Activated CD4-positive, alpha-beta memory T cell treated with anti-CD3 and anti-CD28 coated beads for 36 hours (primary cell): ENCODE data around the gene DPT. TPM values are rescaled to one million over a fixed set of nuclear protein-coding genes. Genes with fewer than 3 reads are reported as not detected.

ENCODE experiments used
- CTCF ChIA-PET: fragments of 350-600 bp; sonication (Branson Sonifier 250); formaldehyde crosslinking; loops from one replicate; lab custom pipeline; 2021; ENCODE audit warnings: antibody characterized with exemption, inconsistent platforms; lab: Charles Lee
- POLR2A ChIA-PET: fragments of 350-600 bp; sonication (Branson Sonifier 250); formaldehyde crosslinking; loops from one replicate; lab custom pipeline; 2021; ENCODE audit warnings: antibody characterized with exemption; lab: Charles Lee
- DNase-seq: peaks from one replicate; pipeline ENCODE4 v3.0.0-alpha.2; 2020
- H3K27ac Mint-ChIP-seq: one replicate; pipeline ENCODE4 v1.8.0; 2021; ENCODE audit warnings: mixed read lengths
- H3K27me3 Mint-ChIP-seq: one replicate; pipeline ENCODE4 v1.8.0; 2021; ENCODE audit warnings: mixed read lengths
- H3K36me3 Mint-ChIP-seq: one replicate; pipeline ENCODE4 v1.8.0; 2021; ENCODE audit warnings: mixed read lengths
- H3K4me1 Mint-ChIP-seq: one replicate; pipeline ENCODE4 v1.8.0; 2021; ENCODE audit warnings: low read depth, mixed read lengths
- H3K4me3 Mint-ChIP-seq: one replicate; pipeline ENCODE4 v1.8.0; 2021; ENCODE audit warnings: mild to moderate bottlenecking, mixed read lengths
- H3K9me3 Mint-ChIP-seq: one replicate; pipeline ENCODE4 v1.8.0; 2021; ENCODE audit warnings: mixed read lengths
- intact Hi-C: fragments of 100-400 bp; cut with micrococcal nuclease; formaldehyde crosslinking; loops from one replicate; pipeline ENCODE4 v1.15.1; 2023
- total RNA-seq, 2 experiments: library from RNA; stranded (reverse); gene quantifications; one replicate each; pipeline ENCODE4 v1.2.3, GENCODE V29; 2021

The DPT gene
- total RNA-seq, 2 experiments from 2014 or later = not detected

- H3K36me3 Mint-ChIP-seq = no peaks in the 10 kb centered on the region
- no peak for DNase-seq
- intact Hi-C loops = no loop called here
- no peak overlapping the region for H3K4me3 Mint-ChIP-seq
- no peak overlapping the region for H3K27ac Mint-ChIP-seq
- ChIA-PET POLR2A (no interaction called here), CTCF (no interaction called here)
- peaks cover 2% of the 10 kb centered on the region for H3K27me3 Mint-ChIP-seq
- no peaks in the 10 kb centered on the region for H3K4me1 Mint-ChIP-seq
- no peaks in the 10 kb centered on the region for H3K9me3 Mint-ChIP-seq
These were observed 63.0 kb downstream of the DPT start for GRCh38 chr1:168665975-168666374.

DNA sequence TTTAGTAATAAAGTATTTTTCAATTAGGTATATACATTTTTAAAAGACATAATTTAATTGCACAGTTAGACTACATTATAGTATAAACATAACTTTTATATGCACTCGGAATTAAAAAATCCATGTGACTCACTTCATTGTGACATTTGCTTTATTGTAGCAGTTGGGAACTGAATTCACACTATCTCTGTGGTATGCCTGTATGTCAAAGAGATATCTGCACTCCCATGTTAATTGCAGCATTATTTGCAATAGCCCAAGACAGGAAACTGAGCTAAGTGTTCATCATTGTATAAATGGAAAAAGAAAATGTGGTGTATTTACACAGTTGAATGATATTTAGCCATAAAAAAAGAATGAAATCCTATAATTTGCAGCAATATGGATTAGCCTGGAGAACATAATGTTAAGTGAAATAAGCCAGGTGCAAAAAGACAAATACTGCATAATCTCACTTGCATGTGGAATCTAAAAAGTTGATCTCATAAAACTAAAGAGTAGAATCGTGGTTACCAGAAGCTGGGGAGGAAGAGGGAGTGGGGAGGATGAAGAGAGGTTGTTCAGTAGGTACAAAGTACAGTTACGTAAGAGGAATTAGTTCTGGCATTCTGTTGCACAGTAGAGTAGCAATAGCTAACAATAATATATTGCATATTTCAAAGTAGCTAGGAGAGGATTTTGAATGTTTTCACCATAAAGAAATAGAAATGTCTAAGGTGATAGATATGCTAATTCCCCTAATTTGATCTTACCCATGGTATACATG is 64.8 kb downstream of the DPT start:
- Mint-ChIP-seq H3K36me3 (no peaks in the 10 kb centered on the region), H3K4me1 (no peaks in the 10 kb centered on the region), H3K4me3 (no peak overlapping the region), H3K9me3 (no peaks in the 10 kb centered on the region), H3K27ac (no peak overlapping the region), H3K27me3 (peaks cover 2% of the 10 kb centered on the region)
- no peak for DNase-seq
- ChIA-PET POLR2A (no interaction called here), CTCF (no interaction called here)
- intact Hi-C loops = no loop called here

- intact Hi-C loops = no loop called here
- ChIA-PET POLR2A (no interaction called here), CTCF (no interaction called here)
- DNase-seq = no peak
- Mint-ChIP-seq H3K27me3 (peaks cover 4% of the 10 kb centered on the region), H3K4me1 (no peaks in the 10 kb centered on the region), H3K9me3 (no peaks in the 10 kb centered on the region), H3K4me3 (no peak overlapping the region), H3K36me3 (no peaks in the 10 kb centered on the region), H3K27ac (no peak overlapping the region)
These were observed 72.5 kb downstream of the DPT start for GRCh38 chr1:168656485-168656884.

DNA sequence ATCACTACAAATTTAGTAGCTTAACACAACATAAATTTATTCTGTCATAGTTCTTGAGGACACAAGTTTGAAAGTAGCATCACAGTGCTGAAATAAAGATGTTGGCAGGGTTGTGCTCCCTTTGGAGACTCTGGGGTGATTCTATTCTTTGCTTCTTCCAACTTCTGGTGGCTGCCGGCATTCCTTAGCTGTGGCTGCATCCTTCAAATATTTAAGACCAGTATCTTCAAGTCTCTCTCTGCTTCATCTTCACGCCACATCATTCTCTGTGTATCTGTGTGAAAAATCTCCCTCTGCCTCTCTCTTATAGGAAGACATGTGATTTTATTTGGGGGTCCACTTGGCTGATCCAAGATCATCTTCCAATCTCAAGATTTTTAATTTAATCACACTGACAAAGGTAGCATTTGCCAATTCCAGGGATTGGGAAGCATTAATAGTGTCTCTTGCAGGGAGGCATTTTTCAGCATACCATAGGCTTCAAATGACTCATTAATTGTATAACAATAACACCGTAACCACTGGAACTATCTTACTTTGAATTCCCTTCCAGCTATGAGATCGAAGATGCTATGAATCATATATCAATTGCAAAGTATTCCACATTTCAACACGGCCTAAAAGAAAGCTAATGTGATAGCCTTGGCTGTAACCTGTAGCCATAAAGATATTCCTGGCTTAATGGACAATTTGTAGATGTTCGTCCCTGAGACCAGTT is 74.6 kb downstream of the DPT start:
- ChIA-PET CTCF (no interaction called here), POLR2A (no interaction called here)
- intact Hi-C loops = no loop called here
- no peak overlapping the region for H3K4me3 Mint-ChIP-seq
- no peaks in the 10 kb centered on the region for H3K36me3 Mint-ChIP-seq
- no peaks in the 10 kb centered on the region for H3K4me1 Mint-ChIP-seq
- no peak overlapping the region for H3K27ac Mint-ChIP-seq
- H3K27me3 Mint-ChIP-seq = peaks cover 4% of the 10 kb centered on the region
- H3K9me3 Mint-ChIP-seq = no peaks in the 10 kb centered on the region
- DNase-seq = no peak

DNA sequence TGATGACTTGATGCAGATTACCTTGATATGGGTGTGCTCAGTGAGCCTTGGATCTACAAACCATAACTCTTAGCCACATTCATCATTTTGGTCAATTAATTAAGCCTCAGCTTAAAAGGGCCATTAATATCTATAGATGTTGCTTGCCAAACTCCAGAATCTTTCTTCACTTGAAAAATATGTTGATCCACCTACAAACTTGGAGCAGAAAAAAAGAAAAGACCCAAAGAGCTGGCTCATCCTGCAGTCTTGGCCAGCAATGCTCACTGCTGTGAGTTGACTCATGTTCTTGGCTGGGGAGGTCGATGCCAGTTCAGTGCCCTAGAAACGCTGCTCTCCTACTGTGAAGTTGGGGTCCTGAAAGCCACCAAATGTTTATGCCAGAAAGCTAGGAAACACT is 75.4 kb downstream of the DPT start:
- H3K4me3 Mint-ChIP-seq = no peak overlapping the region
- no peaks in the 10 kb centered on the region for H3K9me3 Mint-ChIP-seq
- H3K27me3 Mint-ChIP-seq = peaks cover 4% of the 10 kb centered on the region
- POLR2A ChIA-PET = no interaction called here
- no peak overlapping the region for H3K27ac Mint-ChIP-seq
- no peak for DNase-seq
- CTCF ChIA-PET = no interaction called here
- H3K36me3 Mint-ChIP-seq = no peaks in the 10 kb centered on the region
- H3K4me1 Mint-ChIP-seq = no peaks in the 10 kb centered on the region
- intact Hi-C loops = no loop called here

DNA sequence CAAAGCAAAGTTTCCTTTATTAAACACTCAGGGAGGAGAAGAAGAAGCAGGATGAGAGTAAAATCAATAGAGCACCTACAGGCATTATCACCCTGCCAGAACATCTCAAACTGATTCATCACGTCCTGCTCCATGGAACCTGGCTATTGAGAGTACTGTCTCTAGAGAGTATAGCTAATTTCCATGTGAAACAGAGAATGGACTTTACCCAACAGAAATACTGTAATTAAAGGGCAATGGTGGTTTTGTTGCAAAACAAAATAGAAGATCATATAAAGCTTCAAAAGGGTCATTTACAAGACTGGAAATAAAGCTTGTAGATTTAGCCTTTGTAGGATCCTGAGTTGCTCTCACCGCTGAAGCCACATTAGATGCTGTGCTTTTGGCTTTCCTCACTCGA is 83.3 kb downstream of the DPT start:
- Mint-ChIP-seq H3K9me3 (no peaks in the 10 kb centered on the region), H3K4me3 (no peak overlapping the region), H3K27me3 (peaks cover 4% of the 10 kb centered on the region), H3K27ac (no peak overlapping the region), H3K36me3 (no peaks in the 10 kb centered on the region), H3K4me1 (no peaks in the 10 kb centered on the region)
- intact Hi-C loops = no loop called here
- CTCF ChIA-PET = no interaction called here
- POLR2A ChIA-PET = no interaction called here
- DNase-seq = no peak

Other genes with a start within 250 kb of the DPT start
- gene XCL2, start 185.2 kb downstream of the DPT start, total RNA-seq = 1 to 10 TPM in 1 of 2 experiments, under 1 TPM in 1; 0.75 to 1.1 TPM
- gene XCL1, start 152.6 kb downstream of the DPT start, total RNA-seq = 1 to 10 TPM in 1 of 2 experiments, under 1 TPM in 1; 0.97 to 1.2 TPM